HepG2 (cell line): Measurements from ENCODE around the gene NOL12. TPM values are rescaled to one million over a fixed set of nuclear protein-coding genes. Genes with fewer than 3 reads are reported as not detected.

ENCODE experiments used
- AFF4 ChIP-seq: sonication (generic); formaldehyde crosslinking; IDR thresholded peaks from 2 replicates; pipeline ENCODE4 v1.4.0; 2020; ENCODE audit warnings: missing genetic modification reagents
- AHR ChIP-seq: IDR thresholded peaks from 2 replicates; pipeline ENCODE4 v1.6.1; 2018; ENCODE audit warnings: missing genetic modification reagents, missing compliant biosample characterization
- BORCS8-MEF2B ChIP-seq: sonication (generic); formaldehyde crosslinking; IDR thresholded peaks from 2 replicates; pipeline ENCODE4 v1.8.0; 2022; ENCODE audit warnings: mild to moderate bottlenecking, missing genetic modification reagents
- GMEB1 ChIP-seq: sonication (generic); formaldehyde crosslinking; IDR thresholded peaks from 2 replicates; pipeline ENCODE4 v1.5.1; 2020; ENCODE audit warnings: missing genetic modification reagents, mild to moderate bottlenecking, borderline replicate concordance
- MIER2 ChIP-seq: IDR thresholded peaks from 2 replicates; pipeline ENCODE4 v1.6.1; 2016; ENCODE audit warnings: missing biosample characterization, missing genetic modification reagents
- NRL ChIP-seq: sonication (generic); formaldehyde crosslinking; IDR thresholded peaks from 2 replicates; pipeline ENCODE4 v1.5.0; 2020; ENCODE audit warnings: missing genetic modification reagents, mild to moderate bottlenecking, moderate library complexity, borderline replicate concordance
- SAFB2 ChIP-seq: sonication (generic); formaldehyde crosslinking; IDR thresholded peaks from 2 replicates; pipeline ENCODE4 v1.5.1; 2020; ENCODE audit warnings: missing genetic modification reagents, low read depth, mild to moderate bottlenecking, borderline replicate concordance
- SMYD3 ChIP-seq: sonication (generic); formaldehyde crosslinking; IDR thresholded peaks from 2 replicates; pipeline ENCODE4 v1.8.1; 2023; ENCODE audit warnings: mild to moderate bottlenecking, missing genetic modification reagents
- SNAI1 ChIP-seq: sonication (generic); formaldehyde crosslinking; IDR thresholded peaks from 2 replicates; pipeline ENCODE4 v1.5.0; 2020; ENCODE audit warnings: mild to moderate bottlenecking, missing genetic modification reagents, borderline replicate concordance
- TRIM22 ChIP-seq: fragments of 450-650 bp; IDR thresholded peaks from 2 replicates; pipeline ENCODE4 v1.6.1; 2017
- ZBTB7B ChIP-seq: sonication (generic); formaldehyde crosslinking; IDR thresholded peaks from 2 replicates; pipeline ENCODE4 v1.4.0; 2020; ENCODE audit warnings: missing genetic modification reagents
- ZFP82 ChIP-seq: sonication (generic); formaldehyde crosslinking; IDR thresholded peaks from 2 replicates; pipeline ENCODE4 v1.5.1; 2020; ENCODE audit warnings: mild to moderate bottlenecking, missing genetic modification reagents, borderline replicate concordance
- ZNF24 ChIP-seq: fragments of 450-650 bp; IDR thresholded peaks from 2 replicates; pipeline ENCODE4 v1.6.1; 2017; ENCODE audit warnings: antibody characterized with exemption, mild to moderate bottlenecking
- ZNF260 ChIP-seq: sonication (generic); formaldehyde crosslinking; IDR thresholded peaks from 2 replicates; pipeline ENCODE4 v1.4.0; 2020; ENCODE audit warnings: missing genetic modification reagents, low read depth, mild to moderate bottlenecking, borderline replicate concordance
- ZNF574 ChIP-seq: sonication (generic); formaldehyde crosslinking; IDR thresholded peaks from 2 replicates; pipeline ENCODE4 v1.4.0; 2020; ENCODE audit warnings: missing genetic modification reagents
- ZNF740 ChIP-seq: sonication (generic); formaldehyde crosslinking; IDR thresholded peaks from 2 replicates; pipeline ENCODE4 v1.4.0; 2020; ENCODE audit warnings: missing genetic modification reagents
- ZNF749 ChIP-seq: sonication (generic); formaldehyde crosslinking; IDR thresholded peaks from 2 replicates; pipeline ENCODE4 v1.8.0; 2022; ENCODE audit warnings: mild to moderate bottlenecking, missing genetic modification reagents, moderate library complexity, borderline replicate concordance
- ZNF775 ChIP-seq: sonication (generic); formaldehyde crosslinking; IDR thresholded peaks from 2 replicates; pipeline ENCODE4 v1.4.0; 2020; ENCODE audit warnings: missing genetic modification reagents, mild to moderate bottlenecking, moderate library complexity, borderline replicate concordance
- polyA plus RNA-seq, 8 experiments: library from polyadenylated mRNA; depleted of rRNA in 3 of 8; stranded (reverse) in 7 of 8; unstranded in 1 of 8; fragments of >200 nt; fragmentation: Illumina TruSeq in 4 of 8; extraction: Trizol in 4 of 8; gene quantifications; 2 replicates each; pipeline versions ENCODE4 v1.2.1 to v1.2.3, GENCODE V29; 2011 to 2016; ENCODE audit warnings: low read depth in 4 of 8, missing spikeins in 1 of 8, mixed read lengths in 1 of 8; ENCODE audit not compliant: insufficient read depth in 1 of 8
- total RNA-seq, 5 experiments: library from RNA; depleted of rRNA; stranded (reverse); fragments of >200 nt; fragmentation: Illumina TruSeq; extraction: Trizol; gene quantifications; 2 replicates each; pipeline ENCODE4 v1.2.3, GENCODE V29; 2016; ENCODE audit warnings: low read depth in 1 of 5

Gene NOL12
- total and polyA plus RNA-seq, 2 of the 13 experiments (the other 11 are each of a cell fraction or from before 2014, with no cell fraction given): 14.3 to 31.4 TPM

GRCh38 chr22:37674951-37675929 lies 10.9 kb upstream of the NOL12 start, which contains the start of gene LGALS1 (continued):
- TF ChIP-seq TRIM22 (no peak), MIER2 (CRISPR knock-in tag) (no peak), GMEB1 (no peak; the same call in 1 of the 2 replicates), ZNF749 (CRISPR knock-in tag) (no peak), ZNF574 (no peak), BORCS8-MEF2B (CRISPR knock-in tag) (no peak), AFF4 (CRISPR knock-in tag) (no peak), SMYD3 (CRISPR knock-in tag) (no peak), ZNF260 (CRISPR knock-in tag) (no peak), ZNF775 (CRISPR knock-in tag) (no peak), AHR (no peak), ZNF740 (0 out of 2 replicates have a peak, but pooled peaks have one; percentile 61), ZNF24 (no peak), SAFB2 (CRISPR knock-in tag) (no peak), NRL (CRISPR knock-in tag) (no peak), SNAI1 (CRISPR knock-in tag) (no peak), ZFP82 (CRISPR knock-in tag) (no peak), ZBTB7B (CRISPR knock-in tag) (peak; percentile 27; the same call in 1 of the 2 replicates)
